ENCODE results near the gene CEBPB.
"Not testable (repeated sequence)": the region's sequence is repeated elsewhere in the genome, so short reads cannot be mapped to it uniquely, and the experiment has no call there.

The CEBPB gene

GRCh38 chr20:50202677-50203076 lies 12.0 kb downstream of the CEBPB start:
- peaks cover 2% of the 10 kb centered on the region for H3K36me3 Mint-ChIP-seq
- no peak for DNase-seq
- H3K4me3 Mint-ChIP-seq: no peak overlapping the region
- H3K9me3 Mint-ChIP-seq: peaks cover 5% of the 10 kb centered on the region
- peaks cover 41% of the 10 kb centered on the region for H3K27me3 Mint-ChIP-seq
- no peak overlapping the region for H3K27ac Mint-ChIP-seq
- CTCF ChIA-PET: interaction anchor here (0.9 to 1.2 kb wide), 2 partner anchors 8 to 261 kb away, joined by 4 read pairs; no protein-coding TSS in a partner anchor
- peaks cover 3% of the 10 kb centered on the region for H3K4me1 Mint-ChIP-seq

GRCh38 chr20:50203951-50204937 lies 13.6 kb downstream of the CEBPB start:
- DNase-seq: no peak
- Mint-ChIP-seq H3K4me1 (peaks cover 3% of the 10 kb centered on the region), H3K4me3 (no peak overlapping the region), H3K27me3 (peaks cover 49% of the 10 kb centered on the region), H3K9me3 (peaks cover 5% of the 10 kb centered on the region), H3K27ac (peak overlapping the region; percentile 47), H3K36me3 (peaks cover 2% of the 10 kb centered on the region)
- CTCF ChIA-PET: no interaction called here

DNA sequence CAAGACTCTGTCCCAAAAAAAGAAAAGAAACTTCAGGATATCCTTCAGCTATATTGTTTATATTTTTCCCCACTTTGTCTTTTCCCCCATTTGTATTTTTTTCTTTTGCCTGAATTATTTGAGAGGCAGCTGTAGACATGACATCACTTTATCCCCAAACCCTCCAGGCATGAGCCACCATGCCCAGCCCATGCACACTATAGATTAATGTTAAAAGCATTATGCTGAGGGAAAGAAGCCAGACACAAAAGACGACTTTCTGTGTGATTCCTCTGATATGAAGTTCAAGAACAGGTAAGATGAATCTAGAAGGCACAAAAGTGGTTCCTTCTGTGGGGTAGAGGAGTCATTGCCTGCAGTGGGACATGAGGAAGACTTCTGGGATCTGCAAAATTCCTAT lies 16.4 kb downstream of the CEBPB start:
- Mint-ChIP-seq H3K27me3 (peaks cover 46% of the 10 kb centered on the region), H3K4me3 (no peak overlapping the region), H3K27ac (no peak overlapping the region), H3K36me3 (peaks cover 2% of the 10 kb centered on the region), H3K9me3 (peaks cover 5% of the 10 kb centered on the region), H3K4me1 (peaks cover 19% of the 10 kb centered on the region)
- no peak for DNase-seq
- CTCF ChIA-PET: interaction anchor here (0.7 kb wide), 1 partner anchor 8 kb away, joined by 4 read pairs; no protein-coding TSS in a partner anchor

GRCh38 chr20:50208085-50208491 lies 17.5 kb downstream of the CEBPB start:
- Mint-ChIP-seq H3K36me3 (peaks cover 2% of the 10 kb centered on the region), H3K27me3 (peaks cover 50% of the 10 kb centered on the region), H3K9me3 (peaks cover 5% of the 10 kb centered on the region), H3K27ac (no peak overlapping the region), H3K4me3 (no peak overlapping the region), H3K4me1 (peaks cover 19% of the 10 kb centered on the region)
- no peak for DNase-seq
- CTCF ChIA-PET: interaction anchor here (1.8 kb wide), 1 partner anchor 252 kb away, joined by 5 read pairs; no protein-coding TSS in a partner anchor

DNA sequence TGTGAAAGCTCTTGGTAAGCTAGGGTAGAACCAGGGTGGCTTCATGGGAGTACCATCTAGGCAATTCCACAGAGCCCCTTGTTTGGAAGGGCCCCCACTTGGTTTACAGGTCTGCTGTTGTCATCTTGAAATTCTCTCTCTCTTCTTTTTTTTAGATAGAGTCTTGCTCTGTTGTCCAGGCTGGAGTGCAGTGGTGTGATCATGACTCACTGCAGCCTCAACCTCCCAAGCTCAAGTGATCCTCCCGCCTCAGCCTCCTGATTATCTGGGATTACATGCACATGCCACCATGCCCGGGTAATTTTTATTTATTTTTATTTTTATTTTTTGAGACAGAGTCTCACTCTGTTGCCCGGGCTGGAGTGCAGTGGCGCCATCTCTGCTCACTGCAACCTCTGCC lies 18.2 kb downstream of the CEBPB start:
- CTCF ChIA-PET: interaction anchor here (1.8 kb wide), 1 partner anchor 252 kb away, joined by 5 read pairs; no protein-coding TSS in a partner anchor
- not testable (repeated sequence) for H3K9me3 Mint-ChIP-seq, H3K27ac Mint-ChIP-seq, H3K36me3 Mint-ChIP-seq, DNase-seq, H3K4me3 Mint-ChIP-seq
- Mint-ChIP-seq H3K4me1 (peaks cover 24% of the 10 kb centered on the region), H3K27me3 (peaks cover 51% of the 10 kb centered on the region)

DNA sequence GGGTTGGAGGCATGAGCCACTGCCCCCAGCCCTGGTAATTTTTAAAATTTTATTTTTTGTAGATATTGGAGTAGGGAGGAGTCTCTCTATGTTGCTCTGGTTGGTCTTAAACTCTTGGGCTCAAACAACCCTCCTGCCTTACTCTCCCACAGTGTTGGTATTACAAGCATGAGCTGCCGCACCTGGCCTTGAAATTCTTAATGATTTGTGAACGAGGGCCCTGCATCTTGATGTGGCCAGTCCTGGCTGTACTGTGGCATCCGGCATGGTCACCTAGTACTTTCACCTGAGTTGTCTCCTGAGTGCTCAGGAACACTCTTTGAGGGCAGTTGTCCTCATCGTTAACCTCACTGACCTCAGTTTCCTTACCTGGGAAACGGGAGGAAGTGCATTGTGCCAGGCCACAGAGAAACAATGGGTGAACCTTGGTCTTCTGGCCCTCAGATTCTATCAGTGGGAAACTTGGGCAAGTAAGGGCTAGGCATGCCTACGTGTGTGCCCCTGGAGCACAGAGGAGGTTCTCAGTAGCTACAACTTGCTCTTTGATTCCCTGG lies 19.5 kb downstream of the CEBPB start:
- H3K36me3 Mint-ChIP-seq: no peaks in the 10 kb centered on the region
- DNase-seq: no peak
- H3K9me3 Mint-ChIP-seq: no peaks in the 10 kb centered on the region
- peaks cover 55% of the 10 kb centered on the region for H3K27me3 Mint-ChIP-seq
- H3K4me3 Mint-ChIP-seq: no peak overlapping the region
- H3K4me1 Mint-ChIP-seq: peaks cover 28% of the 10 kb centered on the region
- CTCF ChIA-PET: interaction anchor here (1.1 to 1.2 kb wide), 2 partner anchors 8 to 10 kb away, joined by 3 to 4 read pairs; no protein-coding TSS in a partner anchor
- no peak overlapping the region for H3K27ac Mint-ChIP-seq

DNA sequence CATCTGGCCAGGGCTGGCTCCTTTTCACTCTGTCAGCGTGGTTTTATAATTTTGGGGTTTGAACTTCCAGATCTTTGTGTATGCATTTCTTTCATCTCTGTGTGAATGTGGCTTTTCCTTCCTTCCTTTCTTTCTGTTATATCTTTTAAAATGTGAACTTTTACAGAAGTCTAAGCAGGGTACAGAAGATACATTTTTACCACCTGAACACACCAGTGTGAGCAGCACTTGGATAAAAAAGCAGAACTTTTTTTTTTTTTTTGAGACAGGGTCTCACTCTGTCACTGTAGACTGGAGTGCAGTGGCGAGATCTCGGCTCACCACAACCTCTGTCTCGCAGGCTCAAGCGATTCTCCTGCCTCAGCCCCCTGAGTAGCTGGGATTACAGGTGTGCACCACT lies 20.5 kb downstream of the CEBPB start:
- DNase-seq: no peak
- H3K27me3 Mint-ChIP-seq: peaks cover 59% of the 10 kb centered on the region
- H3K9me3 Mint-ChIP-seq: no peaks in the 10 kb centered on the region
- no peaks in the 10 kb centered on the region for H3K36me3 Mint-ChIP-seq
- CTCF ChIA-PET: interaction anchor here (1.1 kb wide), 1 partner anchor 9 kb away, joined by 4 read pairs; no protein-coding TSS in a partner anchor
- H3K4me1 Mint-ChIP-seq: peaks cover 28% of the 10 kb centered on the region
- H3K4me3 Mint-ChIP-seq: no peak overlapping the region
- no peak overlapping the region for H3K27ac Mint-ChIP-seq

- CTCF ChIA-PET: no interaction called here
- Mint-ChIP-seq H3K36me3 (no peaks in the 10 kb centered on the region), H3K9me3 (no peaks in the 10 kb centered on the region), H3K4me3 (no peak overlapping the region), H3K27ac (no peak overlapping the region), H3K27me3 (peaks cover 50% of the 10 kb centered on the region), H3K4me1 (peaks cover 28% of the 10 kb centered on the region)
- DNase-seq: no peak
Observed at GRCh38 chr20:50213531-50214106, 23.0 kb downstream of the CEBPB start.

GRCh38 chr20:50214226-50215024 lies 23.8 kb downstream of the CEBPB start:
- peaks cover 51% of the 10 kb centered on the region for H3K27me3 Mint-ChIP-seq
- H3K4me3 Mint-ChIP-seq: no peak overlapping the region
- H3K9me3 Mint-ChIP-seq: no peaks in the 10 kb centered on the region
- no peaks in the 10 kb centered on the region for H3K36me3 Mint-ChIP-seq
- H3K27ac Mint-ChIP-seq: no peak overlapping the region
- no peak for DNase-seq
- H3K4me1 Mint-ChIP-seq: peaks cover 28% of the 10 kb centered on the region
- CTCF ChIA-PET: no interaction called here

DNA sequence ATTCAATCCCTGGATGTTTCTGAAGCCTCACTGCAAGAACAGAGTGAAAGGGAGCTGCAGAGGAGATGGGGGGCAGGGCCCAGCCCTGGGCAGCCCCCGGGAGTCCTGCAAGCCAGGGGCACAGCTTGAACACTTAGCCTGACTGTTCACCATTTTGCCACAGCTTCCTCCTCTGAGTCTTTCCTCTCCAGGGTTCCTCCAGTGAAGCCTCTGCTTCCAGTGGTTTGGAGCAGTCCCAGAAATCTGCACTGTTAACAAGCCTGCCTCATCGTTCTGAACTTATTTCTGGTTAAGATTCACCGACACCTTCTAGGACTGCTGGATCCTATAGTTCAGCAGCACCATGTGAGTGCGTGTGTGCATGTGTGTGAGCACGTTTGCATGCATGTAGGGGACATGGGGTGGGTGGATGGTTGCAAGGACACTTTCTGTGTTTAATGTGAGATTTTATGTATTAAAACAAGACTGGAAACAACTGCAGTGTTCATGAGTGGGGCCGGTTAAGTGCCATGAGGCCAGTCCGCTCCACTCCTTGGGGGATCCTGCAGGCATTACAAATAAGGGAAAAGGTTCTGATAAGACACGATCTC lies 24.6 kb downstream of the CEBPB start:
- Mint-ChIP-seq H3K36me3 (no peaks in the 10 kb centered on the region), H3K27ac (no peak overlapping the region), H3K4me3 (no peak overlapping the region), H3K27me3 (peaks cover 51% of the 10 kb centered on the region), H3K9me3 (no peaks in the 10 kb centered on the region), H3K4me1 (peaks cover 26% of the 10 kb centered on the region)
- CTCF ChIA-PET: no interaction called here
- no peak for DNase-seq

GRCh38 chr20:50215926-50216325 lies 25.3 kb downstream of the CEBPB start:
- peaks cover 51% of the 10 kb centered on the region for H3K27me3 Mint-ChIP-seq
- no peak overlapping the region for H3K27ac Mint-ChIP-seq
- H3K36me3 Mint-ChIP-seq: no peaks in the 10 kb centered on the region

GRCh38 chr20:50216543-50217206 lies 26.0 kb downstream of the CEBPB start:
- DNase-seq: no peak
- Mint-ChIP-seq H3K27ac (no peak overlapping the region), H3K4me3 (no peak overlapping the region), H3K9me3 (no peaks in the 10 kb centered on the region), H3K27me3 (peaks cover 51% of the 10 kb centered on the region), H3K4me1 (peaks cover 15% of the 10 kb centered on the region), H3K36me3 (no peaks in the 10 kb centered on the region)
- CTCF ChIA-PET: no interaction called here

More at GRCh38 chr20:50215926-50216325, 25.3 kb downstream of the CEBPB start:
- Mint-ChIP-seq H3K4me3 (no peak overlapping the region), H3K4me1 (peaks cover 22% of the 10 kb centered on the region), H3K9me3 (no peaks in the 10 kb centered on the region)
- no peak for DNase-seq
- CTCF ChIA-PET: no interaction called here

Measured in activated naive CD4-positive, alpha-beta T cell treated with anti-CD3 and anti-CD28 coated beads, Interleukin-2, amount 10 ng/mL, durations not matched to agents 7 days and 5 days (primary cell).